Frontal cortex (tissue), 4 donors: ENCODE data around the gene LRRC55. TPM values are rescaled to one million over a fixed set of nuclear protein-coding genes. Genes with fewer than 3 reads are reported as not detected.

Experiments used
- DNase-seq, 2 donors: peaks; one replicate each; pipeline ENCODE4 v3.0.0; 2012; ENCODE audit warnings: low spot score in 2 of 2
- FAIRE-seq: peaks from 2 replicates; lab custom pipeline; 2012; peaks lifted over from hg19 to GRCh38; lab: Jason Lieb, UNC
- total RNA-seq: library from RNA; depleted of rRNA; stranded (reverse); fragments of >200 nt; gene quantifications from one replicate; pipeline ENCODE4 v1.2.3, GENCODE V29; 2014
- donor health status: control.
- donor health status: control.
- donor health status: control.

The LRRC55 gene, protein sequence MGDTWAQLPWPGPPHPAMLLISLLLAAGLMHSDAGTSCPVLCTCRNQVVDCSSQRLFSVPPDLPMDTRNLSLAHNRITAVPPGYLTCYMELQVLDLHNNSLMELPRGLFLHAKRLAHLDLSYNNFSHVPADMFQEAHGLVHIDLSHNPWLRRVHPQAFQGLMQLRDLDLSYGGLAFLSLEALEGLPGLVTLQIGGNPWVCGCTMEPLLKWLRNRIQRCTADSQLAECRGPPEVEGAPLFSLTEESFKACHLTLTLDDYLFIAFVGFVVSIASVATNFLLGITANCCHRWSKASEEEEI
- total RNA-seq: 15.9 TPM

DNA sequence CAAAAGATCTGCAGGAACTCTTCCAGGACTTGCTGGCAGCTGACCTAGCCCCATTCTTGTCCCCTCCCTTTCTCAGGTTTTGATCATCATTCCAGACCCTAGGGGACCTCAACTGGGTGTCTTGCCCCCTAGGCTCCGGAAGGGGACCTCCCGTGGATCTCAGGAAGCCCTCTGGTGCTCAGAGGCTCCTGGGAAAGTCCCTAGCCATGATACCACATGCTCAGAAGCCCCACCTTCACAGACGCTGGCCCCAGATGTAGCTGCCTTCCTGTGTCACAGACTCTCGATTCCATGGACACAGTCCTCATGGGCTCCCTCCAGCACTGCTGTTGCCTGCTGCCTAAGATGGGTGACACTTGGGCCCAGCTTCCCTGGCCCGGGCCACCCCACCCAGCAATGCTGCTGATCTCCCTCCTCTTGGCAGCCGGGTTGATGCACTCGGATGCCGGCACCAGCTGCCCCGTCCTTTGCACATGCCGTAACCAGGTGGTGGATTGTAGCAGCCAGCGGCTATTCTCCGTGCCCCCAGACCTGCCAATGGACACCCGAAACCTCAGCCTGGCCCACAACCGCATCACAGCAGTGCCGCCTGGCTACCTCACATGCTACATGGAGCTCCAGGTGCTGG is at the start of gene LRRC55:
Gene LRRC55, plus strand, starts transcription at position 276 of the 628 bp plus-strand sequence. Its CDS starts 70 bp downstream, at position 346.
- FAIRE-seq (no peak), DNase-seq (no peak)

DNA sequence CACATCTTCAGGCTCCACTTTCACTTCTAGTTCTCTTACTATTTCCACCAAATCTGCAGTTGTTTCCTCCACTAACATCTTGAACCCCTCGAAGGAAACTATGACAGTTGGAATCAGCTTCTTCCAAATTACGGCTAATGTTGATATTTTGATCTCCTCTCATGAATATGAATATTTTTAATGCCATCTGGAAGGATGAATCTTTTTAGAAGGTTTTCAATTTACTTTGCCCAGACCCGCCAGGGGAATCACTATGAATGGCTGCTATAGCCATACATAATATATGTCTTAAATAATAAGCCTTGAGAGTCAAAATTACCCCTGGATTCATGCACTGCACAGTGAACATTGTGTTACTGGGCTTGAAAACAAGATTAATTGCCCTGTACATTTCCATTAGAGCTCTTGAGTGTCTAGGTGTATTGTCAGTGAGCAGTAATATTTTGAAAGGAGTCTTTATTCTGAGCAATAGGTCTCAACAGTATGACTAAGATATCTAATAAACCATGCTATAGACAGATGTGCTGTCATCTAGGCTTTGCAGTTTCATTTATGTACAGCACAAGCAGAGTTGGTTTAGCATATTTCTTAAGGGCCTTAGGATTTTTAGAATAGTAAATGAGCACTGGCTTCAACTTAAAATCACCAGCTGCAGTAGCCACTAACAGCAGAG is 48.3 kb upstream of the LRRC55 start:
- DNase-seq: no peak
- no peak for FAIRE-seq

DNA sequence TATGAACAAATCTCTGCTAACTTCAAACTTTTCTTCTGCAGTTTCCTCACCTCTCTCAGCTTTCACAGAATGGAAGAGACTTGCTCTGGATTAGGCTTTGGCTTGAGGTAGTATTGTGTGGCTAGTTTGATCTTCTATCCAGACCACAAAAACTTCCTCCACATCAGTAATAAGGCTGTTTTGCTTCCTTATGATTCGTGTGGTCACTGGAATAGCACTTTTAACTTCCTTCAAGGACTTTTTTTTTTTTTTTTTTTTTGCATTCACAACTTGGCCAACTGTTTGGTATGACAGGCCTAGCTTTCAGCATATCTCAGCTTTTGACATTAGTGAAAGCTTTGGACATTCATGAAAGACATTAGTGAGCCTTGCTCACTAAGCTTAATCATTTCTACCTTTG is 47.5 kb upstream of the LRRC55 start:
- DNase-seq: no peak

DNA sequence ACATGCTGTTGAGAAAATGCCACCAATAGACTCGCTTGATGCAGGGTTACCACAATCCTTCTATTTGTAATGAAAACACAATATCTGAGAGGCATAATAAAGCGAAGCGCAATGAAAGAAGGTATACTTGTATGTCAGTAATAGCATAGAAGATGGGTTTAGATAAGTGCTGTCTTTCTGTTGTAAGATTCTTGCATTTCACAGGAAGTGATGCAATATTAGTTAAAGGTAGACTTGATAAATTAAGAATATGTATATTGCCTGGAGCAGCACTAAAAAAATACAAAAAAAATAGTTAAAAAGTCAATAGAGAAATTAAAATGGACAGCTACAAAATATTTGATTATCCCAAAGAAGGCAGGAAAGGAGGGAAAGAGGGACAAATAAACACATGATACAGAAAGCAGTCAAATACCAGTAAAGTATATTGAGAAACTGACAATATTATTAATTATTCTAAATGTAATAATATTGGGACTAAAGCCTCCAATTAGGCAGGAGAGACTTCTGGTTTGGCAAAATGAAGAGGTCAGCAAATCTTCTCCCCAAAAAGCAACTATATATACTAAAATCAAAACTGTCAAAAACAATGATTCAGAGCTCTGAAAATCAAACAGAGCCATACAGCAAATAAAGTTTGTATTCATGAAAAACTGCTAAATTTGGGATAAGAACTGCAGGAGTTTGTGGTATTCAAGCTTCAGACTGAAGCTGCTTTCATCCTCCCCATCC is 46.6 kb upstream of the LRRC55 start:
- no peak for FAIRE-seq
- DNase-seq: no peak

More for the DNA sequence above, 47.5 kb upstream of the LRRC55 start:
- FAIRE-seq: no peak

DNA sequence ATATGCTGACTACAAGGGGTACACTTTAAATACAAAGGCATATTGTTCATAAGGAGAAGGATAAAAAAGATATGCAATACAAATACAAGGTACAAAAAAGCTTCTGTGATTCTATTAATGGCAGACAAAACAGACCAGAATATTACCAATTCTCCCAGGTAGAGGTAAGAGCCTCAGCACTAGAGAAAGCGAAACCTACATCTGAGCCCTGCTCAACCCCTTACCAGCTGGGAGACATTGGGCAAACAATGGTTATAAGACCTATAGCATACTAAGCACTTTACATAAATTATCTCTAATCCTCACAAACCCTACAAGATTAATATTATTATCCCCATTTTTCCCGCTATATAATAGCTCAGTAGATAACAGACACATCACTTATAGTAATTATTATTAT is 41.2 kb upstream of the LRRC55 start:
- no peak for FAIRE-seq
- no peak for DNase-seq

DNA sequence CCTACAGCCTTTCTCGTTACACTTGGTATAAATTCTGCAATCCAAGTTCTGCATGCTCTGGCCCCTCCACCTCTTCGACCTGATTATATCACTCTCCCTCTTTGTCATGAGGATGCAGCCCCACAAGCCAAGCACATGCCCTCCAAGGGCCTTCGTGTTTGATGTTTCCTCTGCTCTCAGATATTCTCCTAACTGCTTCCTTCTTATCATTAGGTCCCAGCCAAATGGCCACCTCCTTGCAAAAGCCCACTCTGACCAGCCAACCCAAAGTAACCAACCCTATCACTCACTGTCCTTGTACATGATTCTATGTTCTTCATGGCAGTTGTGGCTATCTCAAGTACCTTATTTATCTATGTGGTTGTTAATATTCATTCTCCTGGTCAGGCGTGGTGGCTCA is 38.3 kb upstream of the LRRC55 start:
- FAIRE-seq (no peak), DNase-seq (no peak)

DNA sequence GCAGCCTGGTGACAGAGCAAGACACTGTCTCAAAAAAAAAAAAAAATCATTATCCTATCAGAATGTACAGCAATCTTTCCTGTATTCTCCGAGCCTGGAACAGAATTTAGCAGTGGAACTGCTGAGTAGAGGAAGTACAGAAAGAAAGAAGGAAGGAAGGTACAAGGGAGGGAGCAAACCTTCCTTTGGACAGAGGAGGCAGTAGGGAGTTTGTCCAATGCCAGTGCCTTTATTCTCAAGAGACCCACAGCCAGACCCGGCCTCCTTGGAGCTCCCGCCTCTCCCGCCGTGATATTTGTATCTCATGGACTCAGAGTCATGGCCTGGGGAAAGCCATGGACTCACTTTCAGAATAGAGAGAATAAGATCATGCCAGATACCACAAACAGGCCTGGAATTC is 37.7 kb upstream of the LRRC55 start:
- FAIRE-seq (no peak), DNase-seq (no peak)

DNA sequence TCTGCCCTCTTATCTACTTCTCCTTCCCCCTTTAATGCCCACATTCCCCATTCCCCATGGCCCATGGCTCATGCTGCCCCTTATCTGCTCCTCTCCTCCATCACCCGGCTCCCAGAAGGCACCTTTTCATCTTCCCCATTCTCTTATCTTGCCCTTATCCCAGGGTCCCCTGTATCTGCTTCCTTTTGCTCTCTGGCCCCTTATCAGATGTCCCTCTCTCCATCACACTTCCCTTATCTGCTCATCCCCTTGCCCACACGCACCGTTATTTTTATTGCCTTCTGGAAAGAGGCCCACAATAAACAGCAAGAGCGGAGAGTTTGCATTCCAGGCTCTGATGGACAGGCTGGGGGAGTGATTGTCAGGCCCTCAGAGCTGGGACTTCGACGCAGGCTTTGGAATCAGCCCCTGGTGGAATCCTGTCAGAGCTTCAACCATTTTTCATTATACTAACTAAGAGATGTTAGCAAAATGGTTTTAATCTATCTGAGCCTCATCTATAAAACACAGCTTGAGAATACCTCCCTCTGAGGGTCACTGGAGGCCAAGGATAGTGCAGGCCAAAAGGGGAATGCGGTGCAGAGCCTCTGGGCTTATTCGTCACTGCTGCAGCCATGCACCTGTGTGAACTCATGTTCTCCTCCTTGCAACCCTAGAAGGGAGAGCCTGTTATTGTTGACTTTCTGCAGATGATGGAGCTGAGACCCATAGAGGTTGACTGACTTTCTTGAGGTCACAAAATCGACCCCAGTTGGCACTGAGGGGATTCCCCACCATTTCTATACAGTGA is 37.0 kb upstream of the LRRC55 start:
- FAIRE-seq (no peak), DNase-seq (no peak)

DNA sequence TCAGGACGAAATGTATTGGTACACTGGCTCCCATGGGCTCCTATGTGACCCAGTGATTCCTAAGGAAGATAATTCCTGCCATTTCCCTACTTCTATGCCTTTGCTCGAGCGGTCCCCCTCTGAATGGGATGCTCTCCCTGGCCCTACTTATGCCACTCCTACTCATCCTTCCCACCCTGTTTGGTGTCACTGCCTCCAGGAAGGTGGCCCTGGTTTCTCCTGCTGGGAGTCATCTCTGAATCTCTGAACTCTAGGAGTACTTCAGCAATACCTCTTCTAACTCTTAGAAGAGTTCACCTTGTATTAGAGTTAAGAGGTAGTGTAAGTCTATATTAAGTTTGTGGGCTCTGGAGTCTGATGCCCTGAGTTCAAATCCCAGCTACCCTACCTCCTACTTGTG is 35.5 kb upstream of the LRRC55 start:
- DNase-seq (no peak), FAIRE-seq (no peak)

DNA sequence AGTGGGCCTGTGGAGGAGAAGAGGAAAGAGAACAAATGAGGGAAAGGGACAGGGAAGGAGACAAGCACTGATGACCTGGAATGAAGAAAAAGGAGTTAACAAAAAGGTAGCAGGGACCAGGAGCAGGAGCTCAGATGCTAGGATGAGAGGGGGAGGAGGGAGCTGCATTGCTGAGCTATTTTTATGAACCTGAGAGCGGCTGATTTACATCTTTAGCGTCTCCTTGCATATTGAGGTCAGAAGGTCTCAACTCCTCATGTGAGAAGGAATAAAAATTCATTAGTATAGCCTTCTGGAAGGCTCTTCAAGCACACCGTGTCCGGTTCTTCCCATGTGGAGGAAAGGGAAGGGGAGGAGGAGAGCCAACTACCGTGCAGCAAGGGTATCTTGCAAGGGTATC is 33.1 kb upstream of the LRRC55 start:
- FAIRE-seq: no peak

DNA sequence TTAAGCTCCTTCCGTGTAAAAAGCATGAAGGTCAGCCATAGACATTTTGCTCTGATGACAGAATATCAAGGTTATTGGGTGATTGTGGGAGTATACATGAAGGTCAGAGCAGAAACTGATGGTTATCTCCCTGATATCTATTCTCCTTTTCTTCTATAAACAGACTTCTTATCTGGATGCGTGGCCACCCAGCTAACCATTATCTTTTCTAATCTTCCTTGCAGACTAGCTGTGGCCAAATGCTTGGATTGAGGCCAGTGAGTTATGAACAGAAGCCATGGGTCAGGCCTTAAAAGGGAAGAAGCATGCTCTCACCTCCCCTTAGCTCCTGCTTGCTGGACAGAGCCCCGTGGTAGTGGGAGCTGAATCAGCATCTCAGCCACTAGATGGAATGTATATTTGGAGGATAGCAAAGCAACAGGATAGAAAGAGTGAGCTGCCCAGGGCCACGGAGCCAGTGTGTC is 31.3 kb upstream of the LRRC55 start:
- DNase-seq (no peak), FAIRE-seq (no peak)

More for the DNA sequence above, 33.1 kb upstream of the LRRC55 start:
- no peak for DNase-seq

DNA sequence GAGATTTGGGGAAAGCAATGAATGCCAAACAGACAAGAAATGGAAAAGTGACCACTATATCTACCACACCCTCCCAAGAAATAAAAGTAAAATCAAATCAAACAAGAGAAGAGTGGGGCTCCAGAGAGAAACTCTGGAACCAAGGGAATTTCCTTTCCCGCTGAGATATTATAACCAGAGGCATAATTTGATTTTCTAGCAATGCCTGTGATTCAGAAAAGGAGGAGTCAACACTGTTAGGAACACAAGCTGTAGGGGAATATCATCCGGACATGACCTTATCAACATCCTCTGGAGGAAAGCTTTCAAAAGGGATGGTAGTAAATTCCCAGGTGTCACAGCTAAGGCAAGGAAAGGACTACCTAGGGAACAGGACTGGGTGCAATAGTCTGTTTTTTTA is 29.6 kb upstream of the LRRC55 start:
- FAIRE-seq (no peak), DNase-seq (no peak)

DNA sequence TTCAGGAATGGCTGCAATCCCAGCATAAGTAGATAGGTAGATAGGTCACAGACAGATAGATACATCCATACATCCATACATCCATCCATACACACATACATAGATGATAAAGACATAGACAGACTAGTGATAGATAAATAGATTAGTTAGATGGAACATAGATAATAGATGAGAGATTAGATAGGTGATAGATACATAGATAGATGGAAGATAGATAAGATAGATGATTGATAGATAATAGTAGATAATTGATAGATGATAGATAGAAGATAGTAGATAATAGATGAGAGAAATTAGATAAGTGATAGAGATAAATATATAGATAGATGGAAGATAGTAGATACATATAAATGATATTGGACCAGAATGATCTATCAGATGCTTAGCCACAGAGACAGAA is 28.3 kb upstream of the LRRC55 start:
- DNase-seq: no peak
- FAIRE-seq: no peak

DNA sequence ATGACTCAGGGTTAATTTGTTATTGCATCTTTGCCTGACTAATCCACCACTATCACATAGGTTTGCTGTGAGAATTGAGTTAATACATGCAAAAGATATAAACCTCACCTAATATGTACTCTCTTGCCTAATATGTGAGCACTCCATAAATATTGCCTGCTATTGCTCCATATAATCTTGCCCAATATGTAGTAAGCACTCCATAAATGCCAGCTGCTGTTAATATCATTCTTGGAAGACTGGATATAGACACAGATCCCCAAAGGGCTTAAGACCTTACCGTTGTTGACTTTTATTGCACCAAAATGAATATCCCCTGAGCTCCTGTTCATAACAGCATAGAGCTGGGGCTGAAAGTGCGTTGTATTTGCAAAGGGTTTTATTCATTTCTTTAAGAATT is 27.0 kb upstream of the LRRC55 start:
- FAIRE-seq: no peak
- DNase-seq: no peak

DNA sequence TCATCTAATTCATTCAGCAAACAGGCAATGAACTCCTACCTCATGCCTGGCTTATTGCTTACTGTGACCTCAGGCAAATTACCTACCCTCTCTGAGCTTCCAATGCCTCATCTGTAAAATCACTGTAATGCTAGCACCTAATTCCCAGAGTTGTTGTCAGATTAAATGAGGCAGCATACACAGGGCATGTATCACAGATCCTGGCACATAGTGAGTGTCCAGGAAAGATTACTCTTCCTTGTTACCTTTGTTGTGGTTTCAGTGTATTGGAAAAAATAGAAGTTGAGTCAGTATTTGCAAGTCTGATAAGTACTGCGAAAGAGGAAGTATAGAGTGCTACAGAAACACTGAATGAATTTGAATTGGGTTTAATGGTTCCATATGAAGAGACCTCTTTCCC is 26.4 kb upstream of the LRRC55 start:
- FAIRE-seq (no peak), DNase-seq (no peak)

DNA sequence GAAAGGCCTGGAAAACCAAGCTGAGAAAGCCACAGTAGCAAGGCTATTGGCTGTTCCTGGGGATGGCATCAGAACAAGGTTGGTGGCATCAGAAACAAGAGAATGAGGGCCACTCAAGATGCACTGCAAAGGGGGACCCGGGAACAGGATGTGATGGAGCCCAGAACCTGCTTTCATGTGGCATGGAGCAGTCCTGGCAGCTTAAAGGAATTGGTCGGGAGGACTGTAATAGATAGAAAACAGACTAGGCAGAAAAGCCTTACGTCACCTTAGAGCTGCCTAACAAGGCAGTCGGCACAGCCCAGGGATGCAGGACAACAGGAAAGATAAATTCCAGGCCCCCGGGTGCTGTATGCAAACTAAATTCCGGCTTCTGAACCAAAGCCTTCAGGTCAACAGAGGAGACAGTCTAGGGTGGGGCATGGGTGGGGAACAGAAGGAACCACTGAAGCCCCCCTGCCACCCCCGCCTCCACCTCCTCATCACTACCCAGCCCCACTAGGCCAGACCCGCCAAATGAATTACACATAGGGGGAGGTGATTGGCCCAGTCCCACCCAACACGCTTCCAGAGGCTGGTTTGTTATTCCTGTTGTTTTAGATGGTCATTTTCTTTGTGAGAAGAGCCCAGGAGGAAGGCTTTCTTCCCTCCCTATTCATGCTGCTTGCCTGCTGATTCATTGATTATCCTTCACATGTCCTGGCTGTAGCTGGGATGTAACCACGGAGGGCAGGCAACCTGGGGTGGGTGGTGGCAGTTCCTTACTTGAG is 25.7 kb upstream of the LRRC55 start:
- DNase-seq (no peak), FAIRE-seq (no peak)

DNA sequence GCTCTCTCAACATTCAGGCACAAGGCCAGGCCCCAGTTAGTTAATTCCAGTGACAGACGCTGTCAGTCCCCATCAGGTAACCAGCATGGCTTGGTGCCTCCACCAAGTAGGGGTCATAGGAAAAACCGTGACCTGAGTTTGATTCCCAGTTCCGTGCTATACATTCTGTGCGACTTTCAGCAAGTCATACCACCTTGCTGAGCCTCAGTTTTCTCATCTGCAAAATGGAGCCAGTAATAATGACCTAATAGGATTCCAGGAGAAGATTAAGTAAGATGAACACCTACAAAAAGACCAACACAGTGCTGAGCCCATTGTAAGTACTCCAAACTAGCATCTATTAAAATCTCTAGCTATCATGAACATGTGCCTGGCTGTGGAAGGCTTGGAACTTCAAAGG is 24.8 kb upstream of the LRRC55 start:
- DNase-seq: no peak
- no peak for FAIRE-seq

DNA sequence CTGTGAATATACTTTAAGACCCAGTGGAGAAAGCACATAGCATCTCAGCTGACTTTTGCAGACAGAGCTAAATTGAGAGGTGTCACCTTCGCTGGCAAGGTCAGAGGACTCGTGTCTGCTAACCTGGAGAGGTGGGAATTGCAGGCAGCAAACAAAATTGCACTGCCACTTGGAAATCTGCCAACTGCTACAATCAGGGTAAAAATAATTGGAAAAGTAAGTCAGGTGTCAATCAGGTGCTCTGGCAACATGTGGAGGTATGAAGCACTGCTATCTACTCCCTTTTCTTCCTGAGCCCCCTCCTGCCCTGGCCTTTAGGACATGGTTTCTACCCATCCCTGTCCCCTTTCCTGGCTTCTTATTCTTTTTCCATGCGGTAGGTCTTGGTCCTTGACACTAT is 24.1 kb upstream of the LRRC55 start:
- FAIRE-seq: no peak

DNA sequence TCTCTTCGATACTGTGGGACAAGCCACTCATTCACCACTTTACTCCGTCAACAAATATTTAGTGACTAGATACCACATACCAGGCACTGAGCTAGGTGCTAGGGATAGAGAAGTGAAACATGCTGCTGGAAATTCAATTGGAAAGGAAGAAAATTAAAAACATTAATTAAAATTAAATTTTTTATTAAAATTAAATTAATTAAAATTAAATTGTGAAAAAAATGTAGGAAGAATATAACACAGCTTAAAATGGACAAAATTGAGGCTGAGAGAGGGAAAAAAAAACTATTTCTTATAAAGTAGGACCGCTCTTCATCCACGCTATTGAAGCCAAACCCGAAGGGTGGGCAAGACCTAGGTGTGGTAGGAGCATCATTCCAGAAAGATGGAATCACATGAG is 23.6 kb upstream of the LRRC55 start:
- DNase-seq (no peak), FAIRE-seq (no peak)

More for the DNA sequence above, 24.1 kb upstream of the LRRC55 start:
- no peak for DNase-seq
